NT2/D1 (cell line): ENCODE results near the gene SLC38A8.
A peak's percentile ranks its signal among the peaks of the same experiment; 100 is the strongest.

ENCODE experiments used
- DNase-seq: peaks from one replicate; pipeline ENCODE4 v3.0.0-alpha.2; 2011; ENCODE audit warnings: low read depth, low spot score
- H3K27me3 ChIP-seq: 2 replicates; pipeline ENCODE4 v1.6.0; 2011; ENCODE audit warnings: mild to moderate bottlenecking; ENCODE audit not compliant: insufficient read length, insufficient read depth
- H3K36me3 ChIP-seq: 2 replicates; pipeline ENCODE4 v1.6.1; 2011; ENCODE audit warnings: mild to moderate bottlenecking, low read length, mixed read lengths; ENCODE audit not compliant: insufficient read depth, insufficient read length
- H3K4me1 ChIP-seq: 2 replicates; pipeline ENCODE4 v1.5.1; 2011; ENCODE audit not compliant: insufficient read depth, insufficient read length
- H3K4me3 ChIP-seq: 2 replicates; pipeline ENCODE4 v1.5.1; 2011; ENCODE audit warnings: low read depth; ENCODE audit not compliant: insufficient read length
- H3K9ac ChIP-seq: 2 replicates; pipeline ENCODE4 v1.6.0; 2011; ENCODE audit warnings: low read depth; ENCODE audit not compliant: insufficient read length
- H3K9me3 ChIP-seq: 2 replicates; pipeline ENCODE4 v1.5.1; 2011; ENCODE audit warnings: mild to moderate bottlenecking, low read length; ENCODE audit not compliant: insufficient read depth
- SUZ12 ChIP-seq: IDR thresholded peaks from 2 replicates; pipeline ENCODE4 v1.6.1; 2011; ENCODE audit not compliant: insufficient read length, insufficient read depth; ENCODE audit errors: extremely low read depth
- YY1 ChIP-seq: IDR thresholded peaks from 2 replicates; pipeline ENCODE4 v1.6.1; 2011; ENCODE audit not compliant: insufficient read length, insufficient read depth
- ZNF274 ChIP-seq: IDR thresholded peaks from 2 replicates; pipeline ENCODE4 v1.6.1; 2011; ENCODE audit warnings: mild to moderate bottlenecking, low read depth, low read length

Gene SLC38A8

DNA sequence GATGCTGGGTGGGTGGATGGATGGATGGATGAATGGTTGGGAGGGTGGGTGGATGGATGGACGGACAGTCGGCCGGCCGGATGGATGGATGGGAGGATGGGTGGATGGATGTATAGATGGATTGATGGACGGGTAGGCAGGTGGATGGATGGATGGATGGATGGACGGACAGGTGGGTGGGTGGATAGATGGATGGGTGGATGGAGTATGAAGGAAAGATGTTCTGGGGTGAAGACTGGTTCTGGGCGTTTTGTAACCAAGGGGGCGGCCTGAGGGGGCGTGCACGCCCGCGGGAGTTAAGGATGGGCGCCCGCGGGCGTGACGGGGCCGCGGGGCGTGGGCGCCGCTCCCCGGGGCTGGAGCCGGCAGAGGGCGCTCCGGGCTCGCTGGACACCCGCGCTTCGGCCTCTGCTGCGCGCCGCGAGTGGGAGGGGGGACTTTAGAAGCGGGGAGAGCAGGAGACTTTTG lies 74.7 kb downstream of the SLC38A8 start, which contains the start of gene NECAB2:
TSS of gene NECAB2 (plus strand) at position 407 of the 468 bp plus-strand sequence. CDS start 405 bp downstream, outside the sequence.
- Histone ChIP-seq H3K36me3 (peaks cover 7% of the 10 kb centered on the region), H3K9ac (peak within 1 kb of the TSS; percentile 64), H3K9me3 (no peaks in the 10 kb centered on the region), H3K27me3 (peaks cover 14% of the 10 kb centered on the region), H3K4me1 (peaks cover 20% of the 10 kb centered on the region), H3K4me3 (peak within 1 kb of the TSS; percentile 37)
- no peak for DNase-seq
- TF ChIP-seq SUZ12 (no peak), ZNF274 (no peak), YY1 (no peak)

DNA sequence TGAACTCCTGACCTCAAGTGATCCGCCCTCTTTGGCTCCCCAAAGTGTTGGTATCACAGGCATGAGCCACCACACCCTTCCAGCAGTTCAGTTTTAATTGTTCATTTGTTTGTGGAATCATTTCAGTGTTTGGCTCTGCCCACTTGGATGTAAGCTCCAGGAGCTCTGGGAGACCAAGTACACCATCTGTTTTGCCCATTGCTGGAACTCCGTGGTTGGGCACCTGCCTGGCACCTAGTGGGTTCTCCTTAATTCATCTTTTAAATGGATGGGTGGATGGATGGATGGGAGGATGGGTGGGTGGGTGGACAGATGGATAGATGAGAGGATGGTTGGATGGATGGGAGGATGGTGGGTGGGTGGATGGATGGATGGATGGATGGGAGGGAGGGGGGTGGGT lies 75.5 kb downstream of the SLC38A8 start:
- H3K4me1 ChIP-seq: peaks cover 18% of the 10 kb centered on the region
- H3K9me3 ChIP-seq: no peaks in the 10 kb centered on the region
- TF ChIP-seq SUZ12 (no peak), ZNF274 (no peak), YY1 (no peak)
- H3K27me3 ChIP-seq: peaks cover 14% of the 10 kb centered on the region
- H3K9ac ChIP-seq: no peak overlapping the region
- DNase-seq: no peak
- peaks cover 7% of the 10 kb centered on the region for H3K36me3 ChIP-seq
- H3K4me3 ChIP-seq: no peak overlapping the region

DNA sequence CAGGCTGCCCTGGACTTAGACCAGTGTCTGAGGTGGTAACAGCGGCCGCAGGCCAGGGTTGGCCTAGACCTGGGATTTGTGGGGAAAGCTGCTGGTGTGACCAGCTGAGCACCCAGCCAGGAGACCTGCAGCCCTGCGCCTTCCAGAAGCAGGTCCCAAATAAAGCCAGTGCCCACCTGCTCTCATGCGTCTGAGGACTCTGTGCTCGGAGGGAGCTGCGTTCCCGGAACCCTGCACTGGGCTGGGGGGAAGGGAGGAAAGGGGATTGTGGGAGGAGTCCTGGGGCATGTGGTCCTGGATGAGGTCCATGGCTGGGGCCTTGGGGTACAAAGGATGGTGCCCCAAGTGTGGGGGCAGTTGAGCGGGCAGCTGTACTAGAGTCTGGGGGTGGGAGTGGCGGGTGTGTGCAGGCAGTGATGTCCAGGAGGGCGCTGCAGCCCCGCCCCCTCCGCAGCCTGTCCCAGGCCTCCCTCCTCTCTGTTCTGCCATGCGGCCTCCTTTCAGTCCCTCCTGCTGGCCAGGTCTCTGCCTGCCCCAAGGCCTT lies 76.4 kb downstream of the SLC38A8 start:
- TF ChIP-seq YY1 (no peak), ZNF274 (no peak), SUZ12 (no peak)
- no peaks in the 10 kb centered on the region for H3K9me3 ChIP-seq
- no peak overlapping the region for H3K4me3 ChIP-seq
- DNase-seq: no peak
- peaks cover 7% of the 10 kb centered on the region for H3K36me3 ChIP-seq
- no peak overlapping the region for H3K9ac ChIP-seq
- H3K4me1 ChIP-seq: peaks cover 14% of the 10 kb centered on the region
- peaks cover 14% of the 10 kb centered on the region for H3K27me3 ChIP-seq

GRCh38 chr16:83965444-83966152 lies 77.0 kb downstream of the SLC38A8 start:
- H3K36me3 ChIP-seq: peaks cover 10% of the 10 kb centered on the region
- no peaks in the 10 kb centered on the region for H3K9me3 ChIP-seq
- peaks cover 14% of the 10 kb centered on the region for H3K27me3 ChIP-seq
- H3K9ac ChIP-seq: no peak overlapping the region
- TF ChIP-seq YY1 (no peak), SUZ12 (no peak)
- H3K4me1 ChIP-seq: peaks cover 11% of the 10 kb centered on the region
- no peak overlapping the region for H3K4me3 ChIP-seq
- no peak for DNase-seq

DNA sequence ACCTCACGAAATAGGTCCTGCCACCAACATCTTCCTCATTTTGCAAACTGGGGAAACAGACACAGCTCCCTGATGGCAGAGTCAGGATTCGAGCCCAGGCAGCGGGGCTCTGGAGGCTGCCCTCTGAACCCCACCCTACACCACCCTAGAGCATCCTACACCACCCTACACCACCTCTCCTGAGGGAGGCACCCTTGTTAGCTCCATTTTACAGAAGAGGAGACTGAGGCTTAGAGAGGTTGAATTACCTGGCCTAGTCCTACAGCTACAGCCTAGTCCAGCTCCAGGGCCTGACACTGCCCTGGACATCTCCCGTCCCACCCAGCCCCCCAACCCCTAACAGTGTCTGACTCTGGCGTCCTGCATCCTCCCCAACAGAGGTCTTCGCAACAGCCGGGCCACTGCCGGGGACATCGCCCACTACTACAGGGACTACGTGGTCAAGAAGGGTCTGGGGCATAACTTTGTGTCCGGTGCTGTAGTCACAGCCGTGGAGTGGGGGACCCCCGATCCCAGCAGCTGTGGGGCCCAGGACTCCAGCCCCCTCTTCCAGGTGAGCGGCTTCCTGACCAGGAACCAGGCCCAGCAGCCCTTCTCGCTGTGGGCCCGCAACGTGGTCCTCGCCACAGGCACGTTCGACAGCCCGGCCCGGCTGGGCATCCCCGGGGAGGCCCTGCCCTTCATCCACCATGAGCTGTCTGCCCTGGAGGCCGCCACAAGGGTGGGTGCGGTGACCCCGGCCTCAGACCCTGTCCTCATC lies 77.7 kb downstream of the SLC38A8 start:
- Histone ChIP-seq H3K27me3 (peaks cover 12% of the 10 kb centered on the region), H3K4me3 (no peak overlapping the region), H3K9ac (no peak overlapping the region), H3K9me3 (no peaks in the 10 kb centered on the region), H3K4me1 (peaks cover 4% of the 10 kb centered on the region), H3K36me3 (peaks cover 11% of the 10 kb centered on the region)
- TF ChIP-seq SUZ12 (no peak), YY1 (no peak), ZNF274 (no peak)
- no peak for DNase-seq

DNA sequence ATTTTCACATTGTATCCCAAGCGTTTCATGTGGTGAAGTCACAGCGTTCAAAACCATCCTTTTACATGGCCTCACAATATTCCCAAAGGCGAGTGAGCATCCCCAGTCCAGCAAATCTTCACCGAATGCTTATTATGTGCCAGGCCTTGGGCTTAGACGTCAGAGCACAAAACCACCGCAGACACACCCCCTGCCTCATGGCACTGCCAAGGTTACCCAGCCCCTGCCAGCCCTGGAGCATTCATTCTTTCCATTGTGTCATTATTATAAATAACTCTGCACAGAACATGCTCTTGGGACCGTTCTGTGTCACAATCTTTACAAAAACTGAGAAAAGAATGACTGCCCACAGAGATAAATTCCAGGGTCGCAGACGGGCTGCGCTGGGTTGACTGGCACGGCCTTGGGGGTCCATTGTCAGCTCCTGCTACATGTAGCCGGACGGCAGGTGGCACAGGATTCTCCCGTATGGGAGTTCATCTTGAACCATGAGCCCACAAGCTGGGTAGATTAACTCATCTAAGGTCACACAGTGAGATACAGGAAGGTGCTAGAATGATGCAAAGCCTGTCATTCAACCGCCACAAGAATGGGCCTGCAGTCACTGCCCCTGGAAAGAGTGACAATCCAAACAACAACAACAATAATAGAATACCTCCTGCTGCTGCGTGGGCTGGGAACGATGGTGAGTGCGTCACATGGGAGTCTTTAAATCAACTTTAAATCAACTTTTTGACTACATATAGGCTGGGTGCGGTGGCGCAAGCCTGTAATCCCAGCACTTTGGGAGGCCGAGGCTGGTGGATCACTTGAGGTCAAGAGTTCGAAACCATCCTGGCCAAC lies 79.1 kb downstream of the SLC38A8 start:
- Histone ChIP-seq H3K36me3 (peaks cover 16% of the 10 kb centered on the region), H3K9me3 (no peaks in the 10 kb centered on the region), H3K4me3 (no peak overlapping the region), H3K27me3 (peaks cover 3% of the 10 kb centered on the region), H3K4me1 (no peaks in the 10 kb centered on the region), H3K9ac (no peak overlapping the region)
- no peak for DNase-seq
- TF ChIP-seq ZNF274 (no peak), SUZ12 (no peak), YY1 (no peak)

GRCh38 chr16:83961591-83961990 lies 81.0 kb downstream of the SLC38A8 start:
- H3K36me3 ChIP-seq: peaks cover 16% of the 10 kb centered on the region
- peaks cover under 1% of the 10 kb centered on the region for H3K27me3 ChIP-seq
- H3K4me1 ChIP-seq: no peaks in the 10 kb centered on the region
- no peak overlapping the region for H3K9ac ChIP-seq
- TF ChIP-seq SUZ12 (no peak), ZNF274 (no peak), YY1 (no peak)
- no peak overlapping the region for H3K4me3 ChIP-seq
- no peak for DNase-seq
- H3K9me3 ChIP-seq: no peaks in the 10 kb centered on the region
